D721Med (cell line): ENCODE results near the gene GET3.

ENCODE experiments used
- DNase-seq: peaks from one replicate; pipeline ENCODE4 v3.0.0; 2011; ENCODE audit warnings: low spot score; ENCODE audit not compliant: insufficient read length
- FAIRE-seq: peaks from 2 replicates; lab custom pipeline; 2011; peaks lifted over from hg19 to GRCh38; lab: Jason Lieb, UNC
- CTCF ChIP-seq: IDR thresholded peaks from 2 replicates; pipeline ENCODE4 v1.5.1; 2012; ENCODE audit warnings: mild to moderate bottlenecking, control low read depth; ENCODE audit not compliant: insufficient read depth; ENCODE audit errors: missing control alignments

GET3 gene

GRCh38 chr19:12733369-12734214, 3.7 kb upstream of the GET3 start:
- TF ChIP-seq CTCF = peak; percentile 46
- FAIRE-seq = no peak
- no peak for DNase-seq

DNA sequence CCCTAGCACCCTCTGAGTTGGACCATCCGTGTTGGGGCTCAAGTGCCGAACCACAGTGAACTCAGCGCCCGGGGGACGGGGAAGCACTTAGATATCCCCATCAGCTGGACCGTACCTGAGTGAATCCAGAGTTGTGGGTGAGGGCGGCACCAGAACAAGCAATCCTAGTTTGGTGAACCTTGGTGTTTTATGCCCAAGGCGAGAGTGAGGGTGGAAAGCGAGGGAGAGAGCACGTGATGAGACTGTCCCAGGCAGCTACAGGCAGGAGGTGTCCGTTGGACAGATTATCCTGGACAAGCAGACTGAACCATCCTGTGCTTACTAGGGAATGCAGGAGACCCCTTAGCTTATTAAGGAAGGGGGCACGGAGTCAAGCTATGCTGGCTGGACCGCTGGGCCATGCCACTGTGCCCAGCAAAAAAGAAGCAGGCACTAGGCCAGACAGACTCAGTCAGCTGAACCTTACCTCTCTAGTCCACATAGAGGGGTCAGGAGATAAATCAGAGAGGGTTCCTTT, 596 bp downstream of the GET3 start:
- no peak for TF ChIP-seq CTCF
- FAIRE-seq (no peak), DNase-seq (no peak)

DNA sequence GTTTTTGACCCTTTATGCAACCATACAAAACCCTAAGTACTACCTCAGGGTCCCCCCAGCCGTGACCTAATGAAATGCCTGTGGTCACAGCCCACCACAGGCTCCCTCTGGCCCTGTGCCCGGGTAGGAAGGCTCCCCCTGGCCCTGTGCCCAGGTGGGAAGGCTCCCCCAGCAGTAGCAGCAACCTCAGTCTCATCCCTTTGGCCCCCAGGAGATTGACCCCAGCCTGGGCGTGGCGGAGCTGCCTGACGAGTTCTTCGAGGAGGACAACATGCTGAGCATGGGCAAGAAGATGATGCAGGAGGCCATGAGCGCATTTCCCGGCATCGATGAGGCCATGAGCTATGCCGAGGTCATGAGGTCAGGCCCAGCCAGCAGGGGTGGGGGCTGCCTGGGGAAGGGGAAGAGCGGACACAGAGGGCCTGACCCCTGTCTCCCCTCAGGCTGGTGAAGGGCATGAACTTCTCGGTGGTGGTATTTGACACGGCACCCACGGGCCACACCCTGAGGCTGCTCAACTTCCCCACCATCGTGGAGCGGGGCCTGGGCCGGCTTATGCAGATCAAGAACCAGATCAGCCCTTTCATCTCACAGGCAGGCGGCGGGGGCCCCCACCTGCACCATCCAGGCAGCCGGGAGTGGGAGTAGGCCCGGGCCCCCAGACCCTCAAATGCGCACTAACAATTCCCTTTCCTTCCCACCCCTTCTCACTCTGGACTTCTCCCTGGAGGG, 8.0 kb downstream of the GET3 start:
- no peak for DNase-seq
- FAIRE-seq = no peak
- no peak for TF ChIP-seq CTCF

- TF ChIP-seq CTCF = no peak
- peak; percentile 72 for DNase-seq
- FAIRE-seq = no peak
Observed at GRCh38 chr19:12748489-12748888, 11.2 kb downstream of the GET3 start.

- no peak for FAIRE-seq
- DNase-seq = no peak
Observed at GRCh38 chr19:12749938-12750521, 12.7 kb downstream of the GET3 start.

DNA sequence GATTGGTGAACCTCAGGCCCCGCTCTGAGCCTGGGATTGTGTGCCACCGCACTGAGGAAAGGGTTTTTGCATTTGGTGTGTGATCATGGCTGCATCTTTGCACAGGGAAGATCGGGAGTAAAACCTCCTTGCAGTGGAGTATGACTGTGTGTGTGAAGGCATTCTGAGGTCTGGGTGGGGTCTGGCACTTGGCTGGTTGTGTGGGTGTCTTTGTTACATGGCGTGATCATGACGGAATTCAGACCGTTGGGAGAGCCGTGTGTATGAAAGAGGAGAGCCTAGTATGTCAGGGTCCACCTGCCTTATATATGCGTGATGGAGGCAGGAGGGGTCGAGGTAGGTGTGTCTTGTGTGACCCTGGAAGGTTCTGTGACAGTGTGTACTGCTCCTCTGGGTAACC, 13.6 kb downstream of the GET3 start:
- no peak for TF ChIP-seq CTCF
- FAIRE-seq = no peak
- no peak for DNase-seq

More at GRCh38 chr19:12749938-12750521, 12.7 kb downstream of the GET3 start:
- no peak for TF ChIP-seq CTCF
